Measurements from ENCODE around the gene ABCC2. TPM values are rescaled to one million over a fixed set of nuclear protein-coding genes. Genes with fewer than 3 reads are reported as not detected.
"Not testable (repeated sequence)": the region's sequence is repeated elsewhere in the genome, so short reads cannot be mapped to it uniquely, and the experiment has no call there.

ABCC2 gene
- total RNA-seq, 1 donor from 2014 or later: 1.3 TPM

DNA sequence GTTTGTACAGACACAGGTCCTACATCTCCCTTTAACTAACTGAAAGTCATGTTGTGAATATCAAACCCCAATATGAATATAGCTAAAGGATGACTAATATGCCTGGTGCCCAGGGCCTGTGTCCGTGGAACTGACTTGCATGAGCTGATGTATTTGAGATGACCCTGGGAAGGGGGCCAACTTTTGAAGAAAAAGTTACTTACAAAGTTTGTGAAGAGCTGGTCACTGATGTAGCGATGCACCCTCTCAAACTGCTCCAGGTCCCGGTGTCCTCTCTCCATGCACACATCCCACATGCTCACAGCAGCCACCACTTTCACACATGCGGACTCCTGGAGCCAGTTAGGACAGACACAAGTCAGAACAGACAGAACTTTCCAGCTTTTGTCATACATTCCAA is 106.2 kb downstream of the ABCC2 start:
- intact Hi-C loops (cut with micrococcal nuclease): no loop called here

GRCh38 chr10:99894613-99895012 is 112.2 kb downstream of the ABCC2 start:
- intact Hi-C loops (cut with micrococcal nuclease): no loop called here

GRCh38 chr10:99895066-99895465 is 112.6 kb downstream of the ABCC2 start:
- intact Hi-C loops (cut with micrococcal nuclease): not testable (repeated sequence)

DNA sequence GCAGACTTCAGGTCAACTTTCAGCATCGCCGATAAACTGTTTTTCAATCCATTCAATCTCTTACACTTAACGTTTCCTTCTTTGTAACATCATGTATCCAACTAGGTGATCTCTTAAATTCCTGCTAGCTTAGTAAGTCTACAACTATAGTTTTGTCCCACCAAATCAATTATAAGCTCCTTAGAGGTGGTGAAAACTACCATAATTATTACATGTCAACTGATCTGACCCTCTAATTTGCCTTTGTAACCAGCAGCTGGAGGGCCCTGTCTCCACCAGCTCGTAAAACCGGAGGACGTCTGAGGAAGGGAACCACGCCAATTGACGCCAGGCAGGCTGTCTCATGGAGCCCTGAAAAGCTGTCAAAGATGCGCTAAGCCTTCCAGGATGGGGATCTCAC is 113.4 kb downstream of the ABCC2 start:
- intact Hi-C loops (cut with micrococcal nuclease): no loop called here

Other genes with a start within 250 kb of the ABCC2 start
- gene NKX2-3, start 249.7 kb upstream of the ABCC2 start, total RNA-seq: not detected in 2 replicates
- gene SLC25A28, start 162.2 kb upstream of the ABCC2 start, total RNA-seq: 47.8 and 53.1 TPM in 2 replicates
- gene ENTPD7, start 123.1 kb upstream of the ABCC2 start, total RNA-seq: 7.9 and 8.3 TPM in 2 replicates
- gene COX15, start 50.5 kb upstream of the ABCC2 start, total RNA-seq: 38.3 and 40.6 TPM in 2 replicates
- 21.3 and 21.7 TPM in 2 replicates for gene CUTC, start 50.4 kb upstream of the ABCC2 start, total RNA-seq
- gene DNMBP, start 227.3 kb downstream of the ABCC2 start, total RNA-seq: 1.7 and 1.9 TPM in 2 replicates